Measurements from ENCODE around the gene RPL35A.

GRCh38 chr3:197951392-197951990 is 1.5 kb downstream of the RPL35A start:
- no peak for TF ChIP-seq POLR2AphosphoS5 (IDR thresholded peaks at IDR 0.05; ENCODE audit: low read depth, low read length)
- TF ChIP-seq, protein P1, sequence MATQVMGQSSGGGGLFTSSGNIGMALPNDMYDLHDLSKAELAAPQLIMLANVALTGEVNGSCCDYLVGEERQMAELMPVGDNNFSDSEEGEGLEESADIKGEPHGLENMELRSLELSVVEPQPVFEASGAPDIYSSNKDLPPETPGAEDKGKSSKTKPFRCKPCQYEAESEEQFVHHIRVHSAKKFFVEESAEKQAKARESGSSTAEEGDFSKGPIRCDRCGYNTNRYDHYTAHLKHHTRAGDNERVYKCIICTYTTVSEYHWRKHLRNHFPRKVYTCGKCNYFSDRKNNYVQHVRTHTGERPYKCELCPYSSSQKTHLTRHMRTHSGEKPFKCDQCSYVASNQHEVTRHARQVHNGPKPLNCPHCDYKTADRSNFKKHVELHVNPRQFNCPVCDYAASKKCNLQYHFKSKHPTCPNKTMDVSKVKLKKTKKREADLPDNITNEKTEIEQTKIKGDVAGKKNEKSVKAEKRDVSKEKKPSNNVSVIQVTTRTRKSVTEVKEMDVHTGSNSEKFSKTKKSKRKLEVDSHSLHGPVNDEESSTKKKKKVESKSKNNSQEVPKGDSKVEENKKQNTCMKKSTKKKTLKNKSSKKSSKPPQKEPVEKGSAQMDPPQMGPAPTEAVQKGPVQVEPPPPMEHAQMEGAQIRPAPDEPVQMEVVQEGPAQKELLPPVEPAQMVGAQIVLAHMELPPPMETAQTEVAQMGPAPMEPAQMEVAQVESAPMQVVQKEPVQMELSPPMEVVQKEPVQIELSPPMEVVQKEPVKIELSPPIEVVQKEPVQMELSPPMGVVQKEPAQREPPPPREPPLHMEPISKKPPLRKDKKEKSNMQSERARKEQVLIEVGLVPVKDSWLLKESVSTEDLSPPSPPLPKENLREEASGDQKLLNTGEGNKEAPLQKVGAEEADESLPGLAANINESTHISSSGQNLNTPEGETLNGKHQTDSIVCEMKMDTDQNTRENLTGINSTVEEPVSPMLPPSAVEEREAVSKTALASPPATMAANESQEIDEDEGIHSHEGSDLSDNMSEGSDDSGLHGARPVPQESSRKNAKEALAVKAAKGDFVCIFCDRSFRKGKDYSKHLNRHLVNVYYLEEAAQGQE (IDR thresholded peaks at IDR 0.05; ENCODE audit: insufficient read depth in 1 of 2, low read depth in 2 of 2, low read length in 2 of 2) = no peak
